Tibial artery (tissue), 4 donors: Measurements from ENCODE around the gene ARHGEF26.

Experiments
- DNase-seq, 2 donors: peaks; one replicate each; pipeline ENCODE4 v3.0.0-alpha.2; 2019
- H3K27ac ChIP-seq, 2 donors: fragments of 200-600 bp; sonication (generic) in 1 of 2; 1 replicate in 1 of 2; 2 replicates in 1 of 2; pipeline ENCODE4 v1.5.1; 2018 to 2019; ENCODE audit warnings: mild to moderate bottlenecking in 1 of 2
- H3K27me3 ChIP-seq, 2 donors: fragments of 200-600 bp; sonication (generic) in 1 of 2; one replicate each; pipeline versions ENCODE4 v1.5.1 to v1.6.0; 2016 to 2019
- H3K36me3 ChIP-seq, 3 donors: fragments of 200-600 bp; sonication (generic) in 2 of 3; one replicate each; pipeline ENCODE4 v1.5.1; 2016 to 2019; ENCODE audit warnings: mild to moderate bottlenecking in 2 of 3
- H3K4me1 ChIP-seq, 4 donors: fragments of 200-600 bp; sonication (generic) in 2 of 4; 1 replicate in 3 of 4; 2 replicates in 1 of 4; pipeline ENCODE4 v1.5.1; 2016 to 2019
- H3K4me3 ChIP-seq, 2 donors: fragments of 200-600 bp; sonication (generic) in 1 of 2; 1 replicate in 1 of 2; 2 replicates in 1 of 2; pipeline ENCODE4 v1.5.1; 2018 to 2019; ENCODE audit warnings: mild to moderate bottlenecking in 2 of 2
- H3K9me3 ChIP-seq, 3 donors: fragments of 200-600 bp; sonication (generic) in 1 of 3; one replicate each; pipeline ENCODE4 v1.5.1; 2016 to 2019
- intact Hi-C: fragments of 100-400 bp; cut with DNase I; formaldehyde crosslinking; loops from one replicate; pipeline ENCODE4 v1.15.0; 2023; ENCODE audit warnings: low total_unique reads
- TF ChIP-seq, protein P1 (sequence below), 2 experiments: fragments of 200-600 bp in 1 of 2; fragments of 450-650 bp in 1 of 2; IDR thresholded peaks; one replicate each; pipeline ENCODE4 v1.5.1; 2017 to 2019; ENCODE audit warnings: antibody characterized with exemption in 2 of 2, mild to moderate bottlenecking in 1 of 2, moderate library complexity in 1 of 2

The ARHGEF26 gene

GRCh38 chr3:154132777-154133375 lies 11.7 kb downstream of the ARHGEF26 start:
- H3K4me1 ChIP-seq = peaks cover 0 to 28% (median 0%) of the 10 kb centered on the region in 4 donors
- DNase-seq = no peak
- no peaks in the 10 kb centered on the region for H3K27me3 ChIP-seq
- H3K36me3 ChIP-seq = peaks cover 6 to 18% (median 11%) of the 10 kb centered on the region in 3 donors
- H3K9me3 ChIP-seq = no peaks in the 10 kb centered on the region
- TF ChIP-seq, protein P1, sequence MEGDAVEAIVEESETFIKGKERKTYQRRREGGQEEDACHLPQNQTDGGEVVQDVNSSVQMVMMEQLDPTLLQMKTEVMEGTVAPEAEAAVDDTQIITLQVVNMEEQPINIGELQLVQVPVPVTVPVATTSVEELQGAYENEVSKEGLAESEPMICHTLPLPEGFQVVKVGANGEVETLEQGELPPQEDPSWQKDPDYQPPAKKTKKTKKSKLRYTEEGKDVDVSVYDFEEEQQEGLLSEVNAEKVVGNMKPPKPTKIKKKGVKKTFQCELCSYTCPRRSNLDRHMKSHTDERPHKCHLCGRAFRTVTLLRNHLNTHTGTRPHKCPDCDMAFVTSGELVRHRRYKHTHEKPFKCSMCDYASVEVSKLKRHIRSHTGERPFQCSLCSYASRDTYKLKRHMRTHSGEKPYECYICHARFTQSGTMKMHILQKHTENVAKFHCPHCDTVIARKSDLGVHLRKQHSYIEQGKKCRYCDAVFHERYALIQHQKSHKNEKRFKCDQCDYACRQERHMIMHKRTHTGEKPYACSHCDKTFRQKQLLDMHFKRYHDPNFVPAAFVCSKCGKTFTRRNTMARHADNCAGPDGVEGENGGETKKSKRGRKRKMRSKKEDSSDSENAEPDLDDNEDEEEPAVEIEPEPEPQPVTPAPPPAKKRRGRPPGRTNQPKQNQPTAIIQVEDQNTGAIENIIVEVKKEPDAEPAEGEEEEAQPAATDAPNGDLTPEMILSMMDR (IDR thresholded peaks at IDR 0.05) = no peak
- intact Hi-C loops = no loop called here
- no peak overlapping the region for H3K27ac ChIP-seq
- H3K4me3 ChIP-seq = no peak overlapping the region

DNA sequence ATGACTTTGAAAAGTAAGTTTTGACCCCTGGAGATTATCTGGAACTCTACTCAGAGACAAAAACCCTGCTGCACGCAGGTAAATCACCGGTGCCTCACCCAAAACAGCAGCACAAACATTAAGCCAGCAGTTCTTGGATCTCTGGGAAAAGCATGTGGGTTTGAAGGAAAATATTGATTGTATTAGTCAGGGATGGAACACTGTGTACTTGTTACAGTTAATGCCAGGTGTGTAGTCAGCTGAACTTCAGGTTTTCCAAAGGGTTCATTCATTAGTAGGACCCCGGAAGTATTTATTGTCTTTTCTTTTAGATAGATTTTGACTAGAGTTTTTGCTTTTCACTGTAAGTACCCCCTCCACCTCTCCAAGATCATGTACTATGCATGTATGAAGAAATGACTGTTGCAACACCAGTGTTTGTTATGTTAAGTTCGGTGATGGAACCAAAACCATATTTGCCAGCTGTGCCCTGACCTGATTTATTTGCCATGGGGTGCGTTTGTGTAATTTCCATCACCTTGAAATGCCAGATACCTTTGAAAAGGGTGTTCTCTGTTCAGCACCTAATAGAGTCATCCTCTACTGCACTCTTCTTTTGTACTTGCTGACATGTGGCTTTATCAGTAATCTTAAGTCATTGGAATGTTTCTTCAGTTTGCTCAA lies 14.5 kb downstream of the ARHGEF26 start:
- TF ChIP-seq, protein P1 (IDR thresholded peaks at IDR 0.05) = no peak
- H3K36me3 ChIP-seq = peaks cover 0 to 4% (median 4%) of the 10 kb centered on the region in 3 donors
- no peak overlapping the region for H3K4me3 ChIP-seq
- no peak for DNase-seq
- intact Hi-C loops = no loop called here
- H3K9me3 ChIP-seq = no peaks in the 10 kb centered on the region
- H3K4me1 ChIP-seq = peaks cover 0 to 19% (median 0%) of the 10 kb centered on the region in 4 donors
- H3K27ac ChIP-seq = no peak overlapping the region
- H3K27me3 ChIP-seq = no peaks in the 10 kb centered on the region

DNA sequence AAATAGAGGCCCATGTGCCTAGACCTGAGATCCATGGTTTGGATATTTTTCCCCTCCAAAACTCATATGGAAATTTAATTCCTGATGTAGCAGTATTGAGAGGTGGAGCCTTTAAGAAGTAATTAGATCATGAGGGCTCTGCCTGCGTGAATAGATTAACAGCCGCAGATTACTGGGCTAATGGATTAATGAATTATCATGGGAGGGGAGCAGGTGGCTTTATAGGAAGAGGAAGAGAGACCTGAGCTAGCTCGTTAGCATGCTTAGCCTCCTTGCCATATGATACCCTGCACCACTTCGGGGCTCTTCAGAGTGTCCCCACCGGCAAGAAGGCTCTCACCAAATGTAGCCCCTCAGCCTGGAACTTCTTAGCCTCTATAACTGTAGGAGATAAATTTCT lies 15.8 kb downstream of the ARHGEF26 start:
- TF ChIP-seq, protein P1 (IDR thresholded peaks at IDR 0.05) = no peak
- Histone ChIP-seq H3K4me3 (no peak overlapping the region), H3K9me3 (no peaks in the 10 kb centered on the region), H3K36me3 (peaks cover 0 to 4% (median 3%) of the 10 kb centered on the region in 3 donors), H3K27ac (no peak overlapping the region), H3K4me1 (peaks cover 0 to 13% (median 0%) of the 10 kb centered on the region in 4 donors), H3K27me3 (no peaks in the 10 kb centered on the region)
- intact Hi-C loops = no loop called here
- DNase-seq = no peak

- DNase-seq = no peak
- Histone ChIP-seq H3K4me3 (no peak overlapping the region), H3K4me1 (peaks cover 0 to 9% (median 0%) of the 10 kb centered on the region in 4 donors), H3K27me3 (no peaks in the 10 kb centered on the region), H3K36me3 (peaks cover 0 to 10% (median 0%) of the 10 kb centered on the region in 3 donors), H3K9me3 (no peaks in the 10 kb centered on the region), H3K27ac (no peak overlapping the region)
- TF ChIP-seq, protein P1 (IDR thresholded peaks at IDR 0.05) = no peak
- intact Hi-C loops = no loop called here
Measured at GRCh38 chr3:154139996-154140436, 18.8 kb downstream of the ARHGEF26 start.

DNA sequence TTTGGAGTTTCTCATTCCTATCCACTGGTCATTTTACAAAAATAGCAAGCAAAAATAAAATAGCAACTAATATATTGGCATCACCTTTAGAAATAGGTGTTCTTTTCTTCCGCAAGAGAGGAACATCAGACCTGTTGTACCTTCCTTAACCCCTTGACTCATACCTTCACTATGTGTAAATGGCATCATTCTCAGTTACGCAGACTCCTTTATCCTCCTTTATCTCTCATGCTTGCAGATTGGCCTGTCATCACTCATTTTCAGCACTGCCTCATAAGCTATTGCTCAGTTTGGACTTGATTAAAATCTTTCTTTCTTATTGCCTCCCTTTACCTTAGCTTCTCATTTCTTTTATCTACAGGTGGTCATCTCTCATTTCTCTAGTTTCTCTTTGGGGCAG lies 21.4 kb downstream of the ARHGEF26 start:
- Histone ChIP-seq H3K9me3 (no peaks in the 10 kb centered on the region), H3K4me1 (no peaks in the 10 kb centered on the region), H3K4me3 (no peak overlapping the region), H3K27me3 (no peaks in the 10 kb centered on the region), H3K36me3 (peaks cover 0 to 10% (median 0%) of the 10 kb centered on the region in 3 donors), H3K27ac (no peak overlapping the region)
- TF ChIP-seq, protein P1 (IDR thresholded peaks at IDR 0.05) = no peak
- DNase-seq = no peak
- intact Hi-C loops = no loop called here
